RWPE1 (cell line): ENCODE results near the gene ANKRD40.

Experiments
- CTCF ChIA-PET: fragments of 350-600 bp; sonication (Branson Sonifier 250); formaldehyde crosslinking; extraction: SDS; loops from one replicate; lab custom pipeline; 2021; lab: Yijun Ruan, JAX
- POLR2A ChIA-PET: fragments of 400-600 bp; formaldehyde crosslinking; extraction: SDS; loops from one replicate; lab custom pipeline; 2020; ENCODE audit warnings: antibody characterized with exemption; ENCODE audit not compliant: low non-redundant PET; lab: Yijun Ruan, JAX
- DNase-seq: peaks from one replicate; pipeline ENCODE4 v3.0.0; 2012; ENCODE audit warnings: low spot score
- H3K27ac ChIP-seq: fragments of 450-650 bp; 2 replicates; pipeline ENCODE4 v1.5.1; 2017
- CTCF ChIP-seq: fragments of 450-650 bp; conservative IDR thresholded peaks from 2 replicates; pipeline ENCODE4 v1.5.1; 2017; ENCODE audit warnings: low read depth, mild to moderate bottlenecking

The ANKRD40 gene

GRCh38 chr17:50657054-50657453 is 50.7 kb downstream of the ANKRD40 start:
- ChIA-PET CTCF (interaction anchor here (0.6 kb wide), 1 partner anchor 101 kb away, joined by 3 read pairs; no protein-coding TSS in a partner anchor), POLR2A (no interaction called here)
- H3K27ac ChIP-seq = peak overlapping the region; percentile 85
- TF ChIP-seq CTCF = no peak
- no peak for DNase-seq

- CTCF ChIA-PET = no interaction called here
- POLR2A ChIA-PET = no interaction called here
- TF ChIP-seq CTCF = no peak
- peak overlapping the region; percentile 85 for H3K27ac ChIP-seq
- no peak for DNase-seq
These were observed 51.2 kb downstream of the ANKRD40 start for GRCh38 chr17:50656509-50656908.

- DNase-seq = no peak
- ChIA-PET CTCF (interaction anchor here (0.7 kb wide), 1 partner anchor 17 kb away, joined by 7 read pairs; no protein-coding TSS in a partner anchor), POLR2A (interaction anchor here (0.7 kb wide), 2 partner anchors 15 to 170 kb away, joined by 3 read pairs; no protein-coding TSS in a partner anchor)
- no peak for TF ChIP-seq CTCF
- 0 out of 2 replicates have a peak overlapping the region, but pooled peaks have one; percentile 11 for H3K27ac ChIP-seq
These were observed 54.0 kb downstream of the ANKRD40 start for GRCh38 chr17:50653738-50654137.

GRCh38 chr17:50651661-50652060 is 56.1 kb downstream of the ANKRD40 start:
- ChIA-PET CTCF (interaction anchor here (0.7 kb wide), 2 partner anchors 13 to 35 kb away, joined by 3 read pairs; no protein-coding TSS in a partner anchor), POLR2A (no interaction called here)
- DNase-seq = no peak
- H3K27ac ChIP-seq = peak overlapping the region; percentile 19; the same call in 1 of the 2 replicates
- TF ChIP-seq CTCF = no peak

GRCh38 chr17:50649042-50649908 is 58.4 kb downstream of the ANKRD40 start:
- TF ChIP-seq CTCF = no peak
- H3K27ac ChIP-seq = peak overlapping the region; percentile 32; the same call in 1 of the 2 replicates
- CTCF ChIA-PET = interaction anchor here (0.6 to 0.7 kb wide), 2 partner anchors 10 to 520 kb away, joined by 3 read pairs; no protein-coding TSS in a partner anchor
- peak; percentile 45 for DNase-seq
- POLR2A ChIA-PET = no interaction called here

- DNase-seq = no peak
- POLR2A ChIA-PET = interaction anchor here (0.5 kb wide), 1 partner anchor 58 kb away, joined by 12 read pairs; no protein-coding TSS in a partner anchor
- CTCF ChIA-PET = interaction anchor here (0.6 to 0.8 kb wide), 2 partner anchors 9 to 10 kb away, joined by 3 read pairs; no protein-coding TSS in a partner anchor
- no peak for TF ChIP-seq CTCF
- H3K27ac ChIP-seq = peak overlapping the region; percentile 39; the same call in 1 of the 2 replicates
These were observed 60.5 kb downstream of the ANKRD40 start for GRCh38 chr17:50647187-50647586.
